Thyroid gland (tissue), 4 donors: ENCODE measurements around the gene EGR4. TPM values are rescaled to one million over a fixed set of nuclear protein-coding genes. Genes with fewer than 3 reads are reported as not detected.
"Not testable (repeated sequence)": the region's sequence is repeated elsewhere in the genome, so short reads cannot be mapped to it uniquely, and the experiment has no call there.

ENCODE experiments used
- DNase-seq, 2 donors: peaks; one replicate each; pipeline ENCODE4 v3.0.0-alpha.2; 2019
- H3K27ac ChIP-seq, 3 donors: fragments of 200-600 bp; sonication (generic); 1 replicate in 2 of 3; 2 replicates in 1 of 3; pipeline ENCODE4 v1.5.1; 2016 to 2019; ENCODE audit warnings: mild to moderate bottlenecking in 1 of 3, moderate library complexity in 1 of 3
- H3K27me3 ChIP-seq: fragments of 200-600 bp; sonication (generic); one replicate; pipeline ENCODE4 v1.5.1; 2019
- H3K36me3 ChIP-seq, 2 donors: fragments of 200-600 bp; sonication (generic); one replicate each; pipeline ENCODE4 v1.5.1; 2016 to 2019
- H3K4me1 ChIP-seq, 2 donors: fragments of 200-600 bp; sonication (generic); one replicate each; pipeline ENCODE4 v1.5.1; 2017 to 2019
- H3K4me3 ChIP-seq, 3 donors: fragments of 200-600 bp; sonication (generic); replicated peaks in 1 of 3; 1 replicate in 2 of 3; 2 replicates in 1 of 3; pipeline ENCODE4 v1.5.1; 2016; ENCODE audit warnings: mild to moderate bottlenecking in 1 of 3
- H3K9me3 ChIP-seq: fragments of 200-600 bp; sonication (generic); one replicate; pipeline ENCODE4 v1.5.1; 2017
- POLR2A ChIP-seq, 2 donors: fragments of 450-650 bp; IDR thresholded peaks; one replicate each; pipeline ENCODE4 v1.6.1; 2017; ENCODE audit warnings: antibody characterized with exemption in 2 of 2, mild to moderate bottlenecking in 2 of 2, moderate library complexity in 1 of 2
- WGBS, 2 donors: methylation state at CpG; one replicate each; pipeline ENCODE4 v1.1.5; 2017; 5-methylcytosine and 5-hydroxymethylcytosine counted together
- intact Hi-C: fragments of 100-400 bp; cut with DNase I; formaldehyde crosslinking; loops from one replicate; pipeline ENCODE4 v1.15.1; 2023
- total RNA-seq, 4 donors: library from RNA; depleted of rRNA; stranded (reverse); fragments of >200 nt; gene quantifications; one replicate each; pipeline ENCODE4 v1.2.3, GENCODE V29; 2016
- TF ChIP-seq, protein P1 (sequence below), 6 experiments: fragments of 200-600 bp in 3 of 6; fragments of 450-650 bp in 3 of 6; sonication (generic) in 3 of 6; IDR thresholded peaks; one replicate each; pipeline ENCODE4 v1.5.1; 2016 to 2019; ENCODE audit warnings: antibody characterized with exemption in 6 of 6, mild to moderate bottlenecking in 2 of 6, inconsistent platforms in 1 of 6, moderate library complexity in 1 of 6

Gene EGR4
- total RNA-seq, 4 donors from 2014 or later: not detected

DNA sequence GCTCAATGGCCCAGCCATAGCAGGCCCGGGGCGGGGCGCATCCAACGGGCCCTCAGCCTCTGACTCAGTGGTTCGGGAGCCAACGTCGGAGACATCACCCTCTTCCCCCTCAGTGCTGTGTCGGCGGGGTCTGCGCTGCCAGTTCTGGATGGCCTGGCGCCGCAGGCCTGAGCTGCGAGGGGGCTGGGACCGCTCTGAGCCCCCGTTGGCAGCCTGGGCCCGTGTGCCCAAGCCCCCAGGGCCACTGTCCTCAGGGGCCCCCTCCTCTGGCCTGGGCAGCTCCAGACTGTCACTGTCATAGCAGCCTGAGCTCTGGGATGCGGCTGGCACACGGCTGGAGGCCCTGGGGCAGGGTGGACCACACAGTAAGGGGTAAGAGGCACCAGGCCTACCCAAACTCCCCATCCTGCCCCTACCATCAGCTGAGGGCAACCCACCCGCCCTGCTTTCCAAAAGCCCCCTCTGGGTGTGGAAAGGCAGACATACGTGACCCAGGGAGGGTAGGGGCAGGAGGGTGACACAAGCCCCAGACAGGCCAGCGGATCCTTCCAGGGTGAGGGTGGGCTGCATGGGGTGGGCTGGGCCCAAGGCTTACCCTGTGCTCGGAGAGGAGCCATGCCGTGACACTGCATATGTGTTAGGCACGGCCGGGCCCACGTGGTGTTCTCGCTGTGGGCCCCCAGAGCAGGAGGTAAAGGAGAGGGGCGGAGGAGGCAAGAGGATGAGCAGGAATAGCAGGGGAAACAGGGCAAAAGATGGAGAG, 27.9 kb downstream of the EGR4 start:
- Histone ChIP-seq H3K27me3 (no peaks in the 10 kb centered on the region), H3K9me3 (no peaks in the 10 kb centered on the region), H3K36me3 (no peaks in the 10 kb centered on the region), H3K4me1 (peaks cover 6 to 10% of the 10 kb centered on the region in 2 donors), H3K4me3 (no peak overlapping the region), H3K27ac (no peak overlapping the region)
- 87 to 98% methylated on average over 10 to 13 of the region's 28 CpGs for WGBS, 2 donors
- no peak for DNase-seq
- no peak for TF ChIP-seq POLR2A (IDR thresholded peaks at IDR 0.05)
- TF ChIP-seq, protein P1, sequence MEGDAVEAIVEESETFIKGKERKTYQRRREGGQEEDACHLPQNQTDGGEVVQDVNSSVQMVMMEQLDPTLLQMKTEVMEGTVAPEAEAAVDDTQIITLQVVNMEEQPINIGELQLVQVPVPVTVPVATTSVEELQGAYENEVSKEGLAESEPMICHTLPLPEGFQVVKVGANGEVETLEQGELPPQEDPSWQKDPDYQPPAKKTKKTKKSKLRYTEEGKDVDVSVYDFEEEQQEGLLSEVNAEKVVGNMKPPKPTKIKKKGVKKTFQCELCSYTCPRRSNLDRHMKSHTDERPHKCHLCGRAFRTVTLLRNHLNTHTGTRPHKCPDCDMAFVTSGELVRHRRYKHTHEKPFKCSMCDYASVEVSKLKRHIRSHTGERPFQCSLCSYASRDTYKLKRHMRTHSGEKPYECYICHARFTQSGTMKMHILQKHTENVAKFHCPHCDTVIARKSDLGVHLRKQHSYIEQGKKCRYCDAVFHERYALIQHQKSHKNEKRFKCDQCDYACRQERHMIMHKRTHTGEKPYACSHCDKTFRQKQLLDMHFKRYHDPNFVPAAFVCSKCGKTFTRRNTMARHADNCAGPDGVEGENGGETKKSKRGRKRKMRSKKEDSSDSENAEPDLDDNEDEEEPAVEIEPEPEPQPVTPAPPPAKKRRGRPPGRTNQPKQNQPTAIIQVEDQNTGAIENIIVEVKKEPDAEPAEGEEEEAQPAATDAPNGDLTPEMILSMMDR (IDR thresholded peaks at IDR 0.05): no peak
- intact Hi-C loops: no loop called here

- TF ChIP-seq, protein P1 (IDR thresholded peaks at IDR 0.05): no peak
- TF ChIP-seq POLR2A (IDR thresholded peaks at IDR 0.05): no peak
- 88 to 93% methylated on average over 3 to 4 of the region's 4 CpGs for WGBS, 2 donors
- no peaks in the 10 kb centered on the region for H3K27me3 ChIP-seq
Observed at GRCh38 chr2:73264783-73265182, 28.6 kb downstream of the EGR4 start.

GRCh38 chr2:73264332-73264606, 29.1 kb downstream of the EGR4 start:
- no peaks in the 10 kb centered on the region for H3K9me3 ChIP-seq
- H3K27me3 ChIP-seq: no peaks in the 10 kb centered on the region
- intact Hi-C loops: no loop called here
- H3K27ac ChIP-seq: no peak overlapping the region
- TF ChIP-seq POLR2A (IDR thresholded peaks at IDR 0.05): no peak
- TF ChIP-seq, protein P1 (IDR thresholded peaks at IDR 0.05): no peak
- no peak for DNase-seq
- H3K4me3 ChIP-seq: no peak overlapping the region
- no peaks in the 10 kb centered on the region for H3K36me3 ChIP-seq
- WGBS, 2 donors: 93 to 94% methylated on average over 15 of the region's 15 CpGs
- H3K4me1 ChIP-seq: peaks cover 6 to 10% of the 10 kb centered on the region in 2 donors

More at GRCh38 chr2:73264783-73265182, 28.6 kb downstream of the EGR4 start:
- Histone ChIP-seq H3K36me3 (no peaks in the 10 kb centered on the region), H3K27ac (no peak overlapping the region), H3K4me3 (no peak overlapping the region), H3K9me3 (no peaks in the 10 kb centered on the region), H3K4me1 (peaks cover 6 to 10% of the 10 kb centered on the region in 2 donors)
- intact Hi-C loops: no loop called here
- no peak for DNase-seq

DNA sequence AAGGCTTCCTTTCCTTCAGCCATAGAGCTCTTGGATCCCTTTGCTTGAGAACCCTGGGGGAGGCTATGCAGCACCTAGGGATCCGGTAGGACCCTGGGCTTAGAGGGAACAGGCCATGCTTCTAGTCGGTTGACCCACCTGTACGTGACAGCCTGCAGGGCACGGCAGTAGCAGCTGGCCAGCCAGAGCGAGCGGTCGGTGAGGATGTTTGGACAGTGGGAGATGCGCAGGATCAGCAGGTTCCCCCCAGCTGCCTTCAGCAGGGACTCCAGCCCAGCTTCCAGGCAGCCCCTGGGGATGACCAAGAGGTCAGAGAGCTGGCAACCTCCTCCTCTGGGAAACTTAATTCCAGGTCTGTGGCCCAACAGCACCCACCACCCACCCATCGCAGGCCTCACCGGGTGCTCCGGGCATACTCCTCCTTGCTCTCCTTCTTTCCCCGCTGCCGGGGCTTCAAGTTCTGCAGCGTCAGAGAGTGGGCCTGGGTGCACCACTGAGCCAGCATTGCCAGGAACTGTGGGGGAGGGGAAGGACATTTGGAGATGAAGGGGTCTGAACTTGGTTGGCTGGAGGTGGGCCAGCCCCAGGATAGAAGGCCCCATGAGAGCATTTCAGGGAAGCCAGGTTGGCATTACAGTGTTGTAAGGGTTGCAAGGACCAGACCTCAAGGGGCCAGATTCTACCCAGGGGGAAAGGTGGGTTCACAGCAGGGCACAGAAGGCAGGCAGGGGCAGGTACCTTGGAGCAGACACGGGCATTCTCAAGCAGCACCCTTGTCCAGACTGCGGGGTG, 29.6 kb downstream of the EGR4 start:
- Histone ChIP-seq H3K4me3 (no peak overlapping the region), H3K4me1 (peaks cover 1 to 5% of the 10 kb centered on the region in 2 donors), H3K9me3 (no peaks in the 10 kb centered on the region), H3K27ac (no peak overlapping the region), H3K36me3 (no peaks in the 10 kb centered on the region), H3K27me3 (no peaks in the 10 kb centered on the region)
- DNase-seq: no peak
- intact Hi-C loops: no loop called here
- 94% methylated on average over 16 of the region's 16 CpGs for WGBS, 2 donors
- TF ChIP-seq, protein P1 (IDR thresholded peaks at IDR 0.05): no peak
- TF ChIP-seq POLR2A (IDR thresholded peaks at IDR 0.05): no peak

DNA sequence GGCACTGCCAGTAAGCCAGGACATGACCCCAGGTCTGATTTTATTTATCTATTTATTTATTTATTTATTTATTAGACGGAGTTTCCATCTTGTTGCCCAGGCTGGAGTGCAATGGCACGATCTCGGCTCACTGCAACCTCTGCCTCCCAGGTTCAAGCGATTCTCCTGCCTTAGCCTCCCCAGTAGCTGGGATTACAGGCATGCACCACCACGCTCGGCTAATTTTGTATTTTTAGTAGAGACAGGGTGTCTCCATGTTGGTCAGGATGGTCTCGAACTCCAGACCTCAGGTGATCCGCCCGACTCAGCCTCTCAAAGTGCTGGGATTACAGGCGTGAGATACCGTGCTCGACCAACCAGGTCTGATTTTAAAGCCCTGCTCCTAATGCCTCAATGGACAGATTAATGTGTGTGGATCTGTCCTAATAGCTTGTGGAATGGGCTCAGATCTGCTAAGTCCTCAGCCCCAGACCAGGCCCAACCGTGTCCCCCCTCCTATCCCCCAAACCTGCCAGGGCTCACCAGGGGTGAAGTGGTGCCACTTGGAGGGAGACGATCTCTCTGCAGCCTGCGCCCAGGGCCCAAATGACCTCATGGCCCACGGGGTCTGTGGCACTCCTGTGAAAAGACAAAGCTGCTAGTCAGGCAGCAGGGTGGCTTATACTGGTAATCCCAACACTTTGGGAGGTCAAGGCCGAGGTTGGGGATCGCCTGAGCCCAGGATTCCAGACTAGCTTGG, 30.5 kb downstream of the EGR4 start:
- WGBS, 2 donors: 93 to 94% methylated on average over 18 of the region's 18 CpGs
- H3K27me3 ChIP-seq, DNase-seq, H3K4me1 ChIP-seq, H3K9me3 ChIP-seq, H3K27ac ChIP-seq, H3K36me3 ChIP-seq, intact Hi-C loops, H3K4me3 ChIP-seq: not testable (repeated sequence)
